GM19025 (cell line): ENCODE data around the gene ERC2.

Source experiments
- ATAC-seq: cut with Tn5 transposase; IDR thresholded peaks from one replicate; pipeline ENCODE4 v1.9.1; 2021; ENCODE audit warnings: mild to moderate bottlenecking, low read depth, moderate library complexity; ENCODE audit not compliant: unreplicated experiment

Gene ERC2

GRCh38 chr3:56321383-56321782 lies 146.9 kb downstream of the ERC2 start:
- no peak for ATAC-seq

GRCh38 chr3:56320883-56321282 lies 147.4 kb downstream of the ERC2 start:
- no peak for ATAC-seq

- ATAC-seq: no peak
These were observed 149.4 kb downstream of the ERC2 start for GRCh38 chr3:56318891-56319290.

GRCh38 chr3:56316944-56317343 lies 151.3 kb downstream of the ERC2 start:
- ATAC-seq: no peak

GRCh38 chr3:56314842-56315241 lies 153.4 kb downstream of the ERC2 start:
- ATAC-seq: no peak

GRCh38 chr3:56309465-56309864 lies 158.8 kb downstream of the ERC2 start:
- ATAC-seq: no peak

- ATAC-seq: no peak
These were observed 159.8 kb downstream of the ERC2 start for GRCh38 chr3:56308471-56308870.

- no peak for ATAC-seq
These were observed 164.2 kb downstream of the ERC2 start for GRCh38 chr3:56304069-56304468.

- ATAC-seq: no peak
These were observed 164.8 kb downstream of the ERC2 start for GRCh38 chr3:56303487-56303886.

- ATAC-seq: no peak
These were observed 165.8 kb downstream of the ERC2 start for GRCh38 chr3:56302417-56302816.

GRCh38 chr3:56297281-56297840 lies 170.9 kb downstream of the ERC2 start:
- ATAC-seq: no peak

- no peak for ATAC-seq
These were observed 171.9 kb downstream of the ERC2 start for GRCh38 chr3:56296361-56296760.

- ATAC-seq: no peak
These were observed 173.1 kb downstream of the ERC2 start for GRCh38 chr3:56295161-56295560.

GRCh38 chr3:56294286-56294685 lies 174.0 kb downstream of the ERC2 start:
- no peak for ATAC-seq

- ATAC-seq: no peak
These were observed 176.3 kb downstream of the ERC2 start for GRCh38 chr3:56291953-56292352.

GRCh38 chr3:56291244-56291680 lies 177.0 kb downstream of the ERC2 start:
- ATAC-seq: no peak

- ATAC-seq: no peak
These were observed 177.9 kb downstream of the ERC2 start for GRCh38 chr3:56290374-56290773.

GRCh38 chr3:56288258-56288657 lies 180.0 kb downstream of the ERC2 start:
- ATAC-seq: no peak

GRCh38 chr3:56282341-56282740 lies 185.9 kb downstream of the ERC2 start:
- ATAC-seq: no peak

GRCh38 chr3:56277236-56277635 lies 191.0 kb downstream of the ERC2 start:
- ATAC-seq: no peak

- ATAC-seq: no peak
These were observed 193.1 kb downstream of the ERC2 start for GRCh38 chr3:56275120-56275519.

- no peak for ATAC-seq
These were observed 198.3 kb downstream of the ERC2 start for GRCh38 chr3:56269755-56270535.
